Activated CD4-positive, alpha-beta memory T cell treated with anti-CD3 and anti-CD28 coated beads for 36 hours (primary cell): ENCODE data around the gene RAB12. TPM values are rescaled to one million over a fixed set of nuclear protein-coding genes. Genes with fewer than 3 reads are reported as not detected.

ENCODE experiments used
- total RNA-seq, 2 experiments: library from RNA; stranded (reverse); gene quantifications; one replicate each; pipeline ENCODE4 v1.2.3, GENCODE V29; 2021

The RAB12 gene
- total RNA-seq, 2 experiments from 2014 or later = 9.4 to 10.1 TPM

Other genes starting within 250 kb of the RAB12 start
- under 1 TPM; 0.40 to 0.56 TPM for gene MTCL1, start 96.1 kb downstream of the RAB12 start, total RNA-seq